HCT116 (cell line): ENCODE measurements around the gene NUB1. TPM values are rescaled to one million over a fixed set of nuclear protein-coding genes. Genes with fewer than 3 reads are reported as not detected.

ENCODE experiments used
- ATAC-seq: fragments of 200-7000 bp; cut with Tn5 transposase; 2 replicates; pipeline ENCODE4 v1.9.1; 2020; ENCODE audit warnings: mild to moderate bottlenecking, moderate library complexity
- BruUV-seq: library from RNA; stranded (reverse); fragments of 400-500 nt; replicated peaks from 2 replicates; lab custom pipeline; 2021; lab: Mats Ljungman, UMichigan
- CTCF ChIA-PET: fragments of 300-600 bp; sonication (Branson Sonifier 250); formaldehyde crosslinking; loops from one replicate; lab custom pipeline; 2021; ENCODE audit warnings: antibody characterized with exemption; lab: Charles Lee
- POLR2A ChIA-PET: fragments of 300-600, 350-600 bp; sonication (Branson Sonifier 250); formaldehyde crosslinking; loops from one replicate; lab custom pipeline; 2021; ENCODE audit warnings: antibody characterized with exemption; lab: Charles Lee
- RAD21 ChIA-PET, 2 experiments: fragments of 300-600 bp; sonication (Branson Sonifier 250); formaldehyde crosslinking; loops; one replicate each; lab custom pipeline; 2023; ENCODE audit warnings: low total read pairs in 2 of 2; ENCODE audit not compliant: uncharacterized antibody in 2 of 2, unreplicated experiment in 2 of 2, low non-redundant PET in 1 of 2; lab: Charles Lee
- DNase-seq: peaks from one replicate; pipeline ENCODE4 v3.0.0-alpha.2; 2010; ENCODE audit warnings: low read depth, low spot score
- H2AFZ ChIP-seq: fragments of 200-600 bp; shearing (Covaris generic), sonication (generic); 2 replicates; pipeline ENCODE4 v1.6.1; 2017; ENCODE audit warnings: low read depth, mixed run types, mixed read lengths, antibody characterized with exemption, low read length; ENCODE audit not compliant: poor library complexity, severe bottlenecking
- H3K27ac ChIP-seq: 2 replicates; pipeline ENCODE4 v1.5.1; 2012; ENCODE audit warnings: low read depth, low read length
- H3K27me3 ChIP-seq: fragments of 200-600 bp; sonication (generic); 2 replicates; pipeline ENCODE4 v1.6.1; 2016; ENCODE audit warnings: mixed run types, low read length, mixed read lengths; ENCODE audit not compliant: insufficient read depth
- H3K36me3 ChIP-seq, 2 experiments: fragments of 200-500 bp in 1 of 2; fragments of 200-600 bp in 1 of 2; sonication (Bioruptor generic) in 1 of 2; sonication (generic) in 1 of 2; 2 replicates each; pipeline versions ENCODE4 v1.5.1 to v1.6.1; 2014 to 2016; ENCODE audit warnings: low read length in 2 of 2, inconsistent platforms in 1 of 2, mixed read lengths in 1 of 2, mixed run types in 1 of 2; ENCODE audit not compliant: insufficient read depth in 2 of 2, control insufficient read depth in 1 of 2
- H3K4me1 ChIP-seq, 2 experiments: fragments of 200-600 bp in 1 of 2; sonication (generic) in 1 of 2; 2 replicates each; pipeline versions ENCODE4 v1.5.1 to v1.6.1; 2012 to 2017; ENCODE audit warnings: low read length in 2 of 2, inconsistent platforms in 1 of 2, mild to moderate bottlenecking in 1 of 2, mixed read lengths in 1 of 2, mixed run types in 1 of 2, moderate library complexity in 1 of 2; ENCODE audit not compliant: insufficient read depth in 2 of 2, control insufficient read depth in 1 of 2
- H3K4me2 ChIP-seq: fragments of 200-600 bp; sonication (generic); 2 replicates; pipeline ENCODE4 v1.6.1; 2017; ENCODE audit warnings: mixed run types, low read length, mixed read lengths
- H3K4me3 ChIP-seq, 2 experiments: fragments of 200-600 bp in 1 of 2; sonication (generic) in 1 of 2; replicated peaks in 1 of 2; 2 replicates each; pipeline ENCODE4 v1.5.1; 2011 to 2016; ENCODE audit warnings: low read length in 2 of 2, control low read depth in 1 of 2, low read depth in 1 of 2, mild to moderate bottlenecking in 1 of 2, mixed read lengths in 1 of 2, mixed run types in 1 of 2
- H3K79me2 ChIP-seq: fragments of 200-600 bp; sonication (generic); 2 replicates; pipeline ENCODE4 v1.6.1; 2017; ENCODE audit warnings: mild to moderate bottlenecking, mixed run types, low read length, moderate library complexity, mixed read lengths; ENCODE audit not compliant: insufficient read depth
- H3K9ac ChIP-seq: fragments of 200-600 bp; sonication (generic); 2 replicates; pipeline ENCODE4 v1.6.1; 2016; ENCODE audit warnings: low read length, mixed read lengths
- H3K9me2 ChIP-seq: fragments of 200-600 bp; sonication (generic), shearing (Covaris generic); 2 replicates; pipeline ENCODE4 v1.6.1; 2017; ENCODE audit warnings: mixed run types, mild to moderate bottlenecking, moderate library complexity; ENCODE audit not compliant: insufficient read depth
- H3K9me3 ChIP-seq, 2 experiments: fragments of 200-500 bp in 1 of 2; fragments of 200-600 bp in 1 of 2; sonication (Bioruptor generic) in 1 of 2; sonication (generic) in 1 of 2; 2 replicates each; pipeline ENCODE4 v1.6.1; 2014 to 2017; ENCODE audit warnings: low read length in 2 of 2, mixed read lengths in 2 of 2, inconsistent platforms in 1 of 2, low read depth in 1 of 2, mild to moderate bottlenecking in 1 of 2, mixed run types in 1 of 2, moderate library complexity in 1 of 2; ENCODE audit not compliant: control insufficient read depth in 1 of 2, insufficient read depth in 1 of 2
- H4K20me1 ChIP-seq: fragments of 200-600 bp; sonication (generic), shearing (Covaris generic); 2 replicates; pipeline ENCODE4 v1.6.1; 2017; ENCODE audit warnings: mixed run types, mild to moderate bottlenecking, moderate library complexity; ENCODE audit not compliant: insufficient read depth
- CBX3 ChIP-seq: IDR thresholded peaks from 2 replicates; pipeline ENCODE4 v1.6.1; 2012; ENCODE audit warnings: low read depth
- CEBPB ChIP-seq: IDR thresholded peaks from 2 replicates; pipeline ENCODE4 v1.6.1; 2012; ENCODE audit warnings: low read depth
- ELF1 ChIP-seq: IDR thresholded peaks from 2 replicates; pipeline ENCODE4 v1.6.1; 2012; ENCODE audit warnings: low read depth, borderline replicate concordance
- EZH2 ChIP-seq: fragments of 200-600 bp; sonication (generic); IDR thresholded peaks from 2 replicates; pipeline ENCODE4 v1.6.1; 2017; ENCODE audit warnings: antibody characterized with exemption, mixed run types
- EZH2phosphoT487 ChIP-seq: fragments of 200-600 bp; IDR thresholded peaks from 2 replicates; pipeline ENCODE4 v1.6.1; 2018; ENCODE audit warnings: antibody characterized with exemption, borderline replicate concordance
- FOSL1 ChIP-seq: IDR thresholded peaks from 2 replicates; pipeline ENCODE4 v1.6.1; 2012; ENCODE audit warnings: low read depth
- SP1 ChIP-seq: IDR thresholded peaks from 2 replicates; pipeline ENCODE4 v1.6.1; 2012; ENCODE audit warnings: low read depth
- SRF ChIP-seq: IDR thresholded peaks from 2 replicates; pipeline ENCODE4 v1.6.1; 2012; ENCODE audit warnings: low read depth
- TCF7L2 ChIP-seq: IDR thresholded peaks from 2 replicates; pipeline ENCODE4 v1.7.0; 2011; ENCODE audit warnings: borderline replicate concordance, inconsistent platforms; ENCODE audit not compliant: insufficient read depth, insufficient read length; ENCODE audit errors: extremely low read depth
- ZFX ChIP-seq: fragments of 450-650 bp; IDR thresholded peaks from 2 replicates; pipeline ENCODE4 v1.6.1; 2017
- ZNF274 ChIP-seq: fragments of 200-500 bp; sonication (Bioruptor generic); IDR thresholded peaks from 2 replicates; pipeline ENCODE4 v1.6.1; 2014; ENCODE audit warnings: mild to moderate bottlenecking, low read depth, low read length, inconsistent platforms
- intact Hi-C: fragments of 100-400 bp; cut with micrococcal nuclease; formaldehyde crosslinking; loops from 2 replicates; pipeline ENCODE4 v1.10.0; 2022
- total RNA-seq: library from RNA; stranded (reverse); gene quantifications from one replicate; pipeline ENCODE4 v1.2.1, GENCODE V29; 2021; ENCODE audit not compliant: unreplicated experiment
- TF ChIP-seq, protein P1 (sequence below): IDR thresholded peaks from 2 replicates; pipeline ENCODE4 v1.6.1; 2012; ENCODE audit warnings: low read depth
- TF ChIP-seq, protein P2 (sequence below), 3 experiments: fragments of 200-600 bp in 1 of 3; sonication (generic) in 1 of 3; IDR thresholded peaks in 2 of 3; conservative IDR thresholded peaks in 1 of 3; 2 replicates each; pipeline ENCODE4 v1.5.1; 2012 to 2017; ENCODE audit warnings: low read depth in 2 of 3, low read length in 2 of 3, antibody characterized with exemption in 1 of 3, borderline replicate concordance in 1 of 3, control low read depth in 1 of 3, mild to moderate bottlenecking in 1 of 3, mixed read lengths in 1 of 3, mixed run types in 1 of 3, moderate library complexity in 1 of 3; ENCODE audit not compliant: insufficient read depth in 1 of 3
- TF ChIP-seq, protein P3 (sequence below): IDR thresholded peaks from 2 replicates; pipeline ENCODE4 v1.6.1; 2012

Gene NUB1
- total RNA-seq, 1 experiment from 2014 or later = 44.0 TPM

DNA sequence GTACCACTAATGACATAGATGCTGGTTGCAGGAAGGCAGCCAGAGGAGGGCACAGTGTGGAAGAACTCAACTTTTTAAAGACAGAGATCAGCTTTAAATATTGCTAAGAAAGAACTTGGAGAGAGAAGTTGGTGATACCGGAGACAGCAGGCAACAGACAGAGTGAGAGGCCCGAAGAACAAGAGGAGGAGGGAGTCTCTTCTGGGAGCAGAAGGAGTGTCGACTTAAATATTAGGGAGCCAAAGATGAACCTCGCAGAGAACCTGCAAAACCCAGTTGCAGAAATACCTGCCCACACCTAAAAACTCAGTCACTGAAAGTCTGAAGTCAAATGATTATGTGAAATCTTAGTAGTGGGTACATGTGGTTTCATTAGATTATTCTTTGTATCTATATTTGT, 71.6 kb downstream of the NUB1 start:
- no peaks in the 10 kb centered on the region for H3K27me3 ChIP-seq
- no peak for ATAC-seq

DNA sequence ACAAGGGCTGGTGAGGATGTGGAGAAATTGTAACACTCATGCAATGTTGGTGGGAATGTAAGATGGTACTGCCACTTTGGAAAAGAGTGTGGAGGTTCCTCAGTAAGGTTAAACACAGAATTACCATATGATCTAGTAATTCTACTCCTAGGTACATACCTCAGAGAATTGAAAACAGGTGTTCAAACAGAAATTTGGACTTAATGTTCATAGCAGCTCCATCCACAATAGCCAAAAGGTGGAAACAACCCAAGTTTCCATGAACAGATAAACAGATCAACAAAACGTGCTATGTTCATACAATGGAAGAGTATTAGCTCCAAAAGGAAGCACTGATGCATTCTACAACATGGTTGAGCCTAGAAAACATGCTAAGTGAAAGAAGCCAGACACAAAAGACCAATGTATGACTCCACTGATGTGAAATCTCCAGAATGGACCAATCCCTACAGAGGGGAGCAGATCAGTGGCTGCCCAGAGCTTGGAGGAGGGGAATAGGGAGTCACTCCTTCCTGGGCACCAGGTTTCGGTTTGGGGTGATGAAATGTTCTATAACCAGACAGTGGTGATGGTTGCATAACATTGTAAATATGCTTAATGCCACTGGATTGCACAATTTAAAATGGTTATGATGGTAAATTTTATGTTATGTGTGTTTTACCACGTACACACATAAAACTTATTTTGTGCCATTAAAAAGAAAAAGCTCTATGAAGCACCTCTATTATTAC, 73.9 kb downstream of the NUB1 start:
- H3K9me2 ChIP-seq = no peaks in the 10 kb centered on the region
- no peaks in the 10 kb centered on the region for H3K27me3 ChIP-seq
- CTCF ChIA-PET = no interaction called here
- no peak overlapping the region for H3K4me3 ChIP-seq
- H3K4me2 ChIP-seq = no peak overlapping the region
- no peak overlapping the region for H3K27ac ChIP-seq
- RAD21 ChIA-PET = no interaction called here
- no peaks in the 10 kb centered on the region for H4K20me1 ChIP-seq
- H3K9me3 ChIP-seq = peaks cover 0 to 10% of the 10 kb centered on the region in 2 experiments; a peak in 2 of 4 replicates
- POLR2A ChIA-PET = no interaction called here
- H3K36me3 ChIP-seq = no peaks in the 10 kb centered on the region
- ATAC-seq (no peak), DNase-seq (no peak)
- no peak overlapping the region for H2AFZ ChIP-seq
- no peak overlapping the region for H3K9ac ChIP-seq
- H3K4me1 ChIP-seq = peaks cover 6 to 7% of the 10 kb centered on the region in 2 experiments; a peak in 2 of 4 replicates
- H3K79me2 ChIP-seq = no peaks in the 10 kb centered on the region
- no TSS peak for BruUV-seq
- intact Hi-C loops = no loop called here
- no peak for TF ChIP-seq ZNF274
- no peak for TF ChIP-seq SRF
- TF ChIP-seq CBX3 = no peak
- no peak for TF ChIP-seq ZFX
- no peak for TF ChIP-seq ELF1
- TF ChIP-seq, protein P1, sequence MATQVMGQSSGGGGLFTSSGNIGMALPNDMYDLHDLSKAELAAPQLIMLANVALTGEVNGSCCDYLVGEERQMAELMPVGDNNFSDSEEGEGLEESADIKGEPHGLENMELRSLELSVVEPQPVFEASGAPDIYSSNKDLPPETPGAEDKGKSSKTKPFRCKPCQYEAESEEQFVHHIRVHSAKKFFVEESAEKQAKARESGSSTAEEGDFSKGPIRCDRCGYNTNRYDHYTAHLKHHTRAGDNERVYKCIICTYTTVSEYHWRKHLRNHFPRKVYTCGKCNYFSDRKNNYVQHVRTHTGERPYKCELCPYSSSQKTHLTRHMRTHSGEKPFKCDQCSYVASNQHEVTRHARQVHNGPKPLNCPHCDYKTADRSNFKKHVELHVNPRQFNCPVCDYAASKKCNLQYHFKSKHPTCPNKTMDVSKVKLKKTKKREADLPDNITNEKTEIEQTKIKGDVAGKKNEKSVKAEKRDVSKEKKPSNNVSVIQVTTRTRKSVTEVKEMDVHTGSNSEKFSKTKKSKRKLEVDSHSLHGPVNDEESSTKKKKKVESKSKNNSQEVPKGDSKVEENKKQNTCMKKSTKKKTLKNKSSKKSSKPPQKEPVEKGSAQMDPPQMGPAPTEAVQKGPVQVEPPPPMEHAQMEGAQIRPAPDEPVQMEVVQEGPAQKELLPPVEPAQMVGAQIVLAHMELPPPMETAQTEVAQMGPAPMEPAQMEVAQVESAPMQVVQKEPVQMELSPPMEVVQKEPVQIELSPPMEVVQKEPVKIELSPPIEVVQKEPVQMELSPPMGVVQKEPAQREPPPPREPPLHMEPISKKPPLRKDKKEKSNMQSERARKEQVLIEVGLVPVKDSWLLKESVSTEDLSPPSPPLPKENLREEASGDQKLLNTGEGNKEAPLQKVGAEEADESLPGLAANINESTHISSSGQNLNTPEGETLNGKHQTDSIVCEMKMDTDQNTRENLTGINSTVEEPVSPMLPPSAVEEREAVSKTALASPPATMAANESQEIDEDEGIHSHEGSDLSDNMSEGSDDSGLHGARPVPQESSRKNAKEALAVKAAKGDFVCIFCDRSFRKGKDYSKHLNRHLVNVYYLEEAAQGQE = no peak
- no peak for TF ChIP-seq EZH2phosphoT487
- TF ChIP-seq SP1 = no peak
- TF ChIP-seq, protein P2, sequence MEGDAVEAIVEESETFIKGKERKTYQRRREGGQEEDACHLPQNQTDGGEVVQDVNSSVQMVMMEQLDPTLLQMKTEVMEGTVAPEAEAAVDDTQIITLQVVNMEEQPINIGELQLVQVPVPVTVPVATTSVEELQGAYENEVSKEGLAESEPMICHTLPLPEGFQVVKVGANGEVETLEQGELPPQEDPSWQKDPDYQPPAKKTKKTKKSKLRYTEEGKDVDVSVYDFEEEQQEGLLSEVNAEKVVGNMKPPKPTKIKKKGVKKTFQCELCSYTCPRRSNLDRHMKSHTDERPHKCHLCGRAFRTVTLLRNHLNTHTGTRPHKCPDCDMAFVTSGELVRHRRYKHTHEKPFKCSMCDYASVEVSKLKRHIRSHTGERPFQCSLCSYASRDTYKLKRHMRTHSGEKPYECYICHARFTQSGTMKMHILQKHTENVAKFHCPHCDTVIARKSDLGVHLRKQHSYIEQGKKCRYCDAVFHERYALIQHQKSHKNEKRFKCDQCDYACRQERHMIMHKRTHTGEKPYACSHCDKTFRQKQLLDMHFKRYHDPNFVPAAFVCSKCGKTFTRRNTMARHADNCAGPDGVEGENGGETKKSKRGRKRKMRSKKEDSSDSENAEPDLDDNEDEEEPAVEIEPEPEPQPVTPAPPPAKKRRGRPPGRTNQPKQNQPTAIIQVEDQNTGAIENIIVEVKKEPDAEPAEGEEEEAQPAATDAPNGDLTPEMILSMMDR (IDR thresholded peaks at IDR 0.05 in 2 of 3, conservative IDR thresholded peaks at IDR 0.05 in 1 of 3; ENCODE audit: borderline replicate concordance in 1 of 3, insufficient read depth in 1 of 3, low read depth in 2 of 3, low read length in 2 of 3) = no peak
- TF ChIP-seq EZH2 = no peak
- TF ChIP-seq FOSL1 = no peak
- TF ChIP-seq CEBPB = no peak
- TF ChIP-seq, protein P3, sequence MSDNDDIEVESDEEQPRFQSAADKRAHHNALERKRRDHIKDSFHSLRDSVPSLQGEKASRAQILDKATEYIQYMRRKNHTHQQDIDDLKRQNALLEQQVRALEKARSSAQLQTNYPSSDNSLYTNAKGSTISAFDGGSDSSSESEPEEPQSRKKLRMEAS = no peak
- TF ChIP-seq TCF7L2 = no peak

More for the DNA sequence above, 71.6 kb downstream of the NUB1 start:
- no peak overlapping the region for H3K27ac ChIP-seq
- no peak overlapping the region for H3K4me2 ChIP-seq
- no peaks in the 10 kb centered on the region for H3K9me2 ChIP-seq
- CTCF ChIA-PET = no interaction called here
- RAD21 ChIA-PET = no interaction called here
- TF ChIP-seq ZFX = no peak
- no peak for TF ChIP-seq ELF1
- no peaks in the 10 kb centered on the region for H3K36me3 ChIP-seq
- intact Hi-C loops = no loop called here
- H3K79me2 ChIP-seq = no peaks in the 10 kb centered on the region
- H3K4me1 ChIP-seq = peaks cover 6 to 7% of the 10 kb centered on the region in 2 experiments; a peak in 2 of 4 replicates
- POLR2A ChIA-PET = interaction anchor here (0.5 kb wide), 1 partner anchor 1937 kb away, joined by 3 read pairs; no protein-coding TSS in a partner anchor
- BruUV-seq = no TSS peak
- no peak overlapping the region for H3K4me3 ChIP-seq
- H3K9me3 ChIP-seq = no peaks in the 10 kb centered on the region
- no peak overlapping the region for H2AFZ ChIP-seq
- no peaks in the 10 kb centered on the region for H4K20me1 ChIP-seq
- no peak overlapping the region for H3K9ac ChIP-seq
- no peak for DNase-seq
